Activated gamma-delta T cell treated with Interleukin-2 at 50 U/mL for 16 hours (primary cell): ENCODE measurements around the gene NPR3.

Experiments used
- DNase-seq: peaks from one replicate; pipeline ENCODE4 v3.0.0-alpha.2; 2020

Gene NPR3

GRCh38 chr5:32710550-32711361 lies at the start of gene NPR3:
TSS of gene NPR3 (plus strand) at chr5:32711321. CDS start at chr5:32711777, 456 bp downstream.
- no peak for DNase-seq

- no peak for DNase-seq
These were observed 46.6 kb upstream of the NPR3 start for GRCh38 chr5:32664523-32664922.

- DNase-seq = no peak
These were observed 42.6 kb upstream of the NPR3 start for GRCh38 chr5:32668552-32668951.

- no peak for DNase-seq
These were observed 37.8 kb upstream of the NPR3 start for GRCh38 chr5:32673272-32673671.

- no peak for DNase-seq
These were observed 34.1 kb upstream of the NPR3 start for GRCh38 chr5:32677023-32677422.

- no peak for DNase-seq
These were observed 32.6 kb upstream of the NPR3 start for GRCh38 chr5:32678472-32678871.

GRCh38 chr5:32679218-32679617 lies 31.9 kb upstream of the NPR3 start:
- DNase-seq = no peak

- no peak for DNase-seq
These were observed 30.9 kb upstream of the NPR3 start for GRCh38 chr5:32680183-32680582.

GRCh38 chr5:32683125-32683524 lies 28.0 kb upstream of the NPR3 start:
- DNase-seq = no peak

GRCh38 chr5:32684260-32684659 lies 26.9 kb upstream of the NPR3 start:
- no peak for DNase-seq

GRCh38 chr5:32686799-32687498 lies 24.2 kb upstream of the NPR3 start:
- DNase-seq = no peak

GRCh38 chr5:32687499-32687831 lies 23.7 kb upstream of the NPR3 start:
- no peak for DNase-seq

- DNase-seq = no peak
These were observed 21.0 kb upstream of the NPR3 start for GRCh38 chr5:32690153-32690552.

GRCh38 chr5:32690666-32691065 lies 20.5 kb upstream of the NPR3 start:
- DNase-seq = no peak

- no peak for DNase-seq
These were observed 18.9 kb upstream of the NPR3 start for GRCh38 chr5:32692036-32692746.

GRCh38 chr5:32703957-32704356 lies 7.2 kb upstream of the NPR3 start:
- no peak for DNase-seq

GRCh38 chr5:32707418-32707997 lies 3.6 kb upstream of the NPR3 start:
- no peak for DNase-seq

GRCh38 chr5:32708949-32709348 lies 2.2 kb upstream of the NPR3 start:
- no peak for DNase-seq

GRCh38 chr5:32709750-32710549 lies 1.2 kb upstream of the NPR3 start:
- DNase-seq = peak; percentile 12

GRCh38 chr5:32711362-32711680 lies 200 bp downstream of the NPR3 start:
- no peak for DNase-seq

- no peak for DNase-seq
These were observed 760 bp downstream of the NPR3 start for GRCh38 chr5:32711681-32712480.
